HCT116 (cell line): ENCODE data around the gene CSNK1G2. TPM values are rescaled to one million over a fixed set of nuclear protein-coding genes. Genes with fewer than 3 reads are reported as not detected.

Experiments
- ATAC-seq: fragments of 200-7000 bp; cut with Tn5 transposase; 2 replicates; pipeline ENCODE4 v1.9.1; 2020; ENCODE audit warnings: mild to moderate bottlenecking, moderate library complexity
- BruUV-seq: library from RNA; stranded (reverse); fragments of 400-500 nt; replicated peaks from 2 replicates; lab custom pipeline; 2021; lab: Mats Ljungman, UMichigan
- CTCF ChIA-PET: fragments of 300-600 bp; sonication (Branson Sonifier 250); formaldehyde crosslinking; loops from one replicate; lab custom pipeline; 2021; ENCODE audit warnings: antibody characterized with exemption; lab: Charles Lee
- POLR2A ChIA-PET: fragments of 300-600, 350-600 bp; sonication (Branson Sonifier 250); formaldehyde crosslinking; loops from one replicate; lab custom pipeline; 2021; ENCODE audit warnings: antibody characterized with exemption; lab: Charles Lee
- RAD21 ChIA-PET, 2 experiments: fragments of 300-600 bp; sonication (Branson Sonifier 250); formaldehyde crosslinking; loops; one replicate each; lab custom pipeline; 2023; ENCODE audit warnings: low total read pairs in 2 of 2; ENCODE audit not compliant: uncharacterized antibody in 2 of 2, unreplicated experiment in 2 of 2, low non-redundant PET in 1 of 2; lab: Charles Lee
- DNase-seq: peaks from one replicate; pipeline ENCODE4 v3.0.0-alpha.2; 2010; ENCODE audit warnings: low read depth, low spot score
- H2AFZ ChIP-seq: fragments of 200-600 bp; shearing (Covaris generic), sonication (generic); 2 replicates; pipeline ENCODE4 v1.6.1; 2017; ENCODE audit warnings: low read depth, mixed run types, mixed read lengths, antibody characterized with exemption, low read length; ENCODE audit not compliant: poor library complexity, severe bottlenecking
- H3K27ac ChIP-seq: 2 replicates; pipeline ENCODE4 v1.5.1; 2012; ENCODE audit warnings: low read depth, low read length
- H3K27me3 ChIP-seq: fragments of 200-600 bp; sonication (generic); 2 replicates; pipeline ENCODE4 v1.6.1; 2016; ENCODE audit warnings: mixed run types, low read length, mixed read lengths; ENCODE audit not compliant: insufficient read depth
- H3K36me3 ChIP-seq, 2 experiments: fragments of 200-500 bp in 1 of 2; fragments of 200-600 bp in 1 of 2; sonication (Bioruptor generic) in 1 of 2; sonication (generic) in 1 of 2; 2 replicates each; pipeline versions ENCODE4 v1.5.1 to v1.6.1; 2014 to 2016; ENCODE audit warnings: low read length in 2 of 2, inconsistent platforms in 1 of 2, mixed read lengths in 1 of 2, mixed run types in 1 of 2; ENCODE audit not compliant: insufficient read depth in 2 of 2, control insufficient read depth in 1 of 2
- H3K4me1 ChIP-seq, 2 experiments: fragments of 200-600 bp in 1 of 2; sonication (generic) in 1 of 2; 2 replicates each; pipeline versions ENCODE4 v1.5.1 to v1.6.1; 2012 to 2017; ENCODE audit warnings: low read length in 2 of 2, inconsistent platforms in 1 of 2, mild to moderate bottlenecking in 1 of 2, mixed read lengths in 1 of 2, mixed run types in 1 of 2, moderate library complexity in 1 of 2; ENCODE audit not compliant: insufficient read depth in 2 of 2, control insufficient read depth in 1 of 2
- H3K4me2 ChIP-seq: fragments of 200-600 bp; sonication (generic); 2 replicates; pipeline ENCODE4 v1.6.1; 2017; ENCODE audit warnings: mixed run types, low read length, mixed read lengths
- H3K4me3 ChIP-seq, 2 experiments: fragments of 200-600 bp in 1 of 2; sonication (generic) in 1 of 2; replicated peaks in 1 of 2; 2 replicates each; pipeline ENCODE4 v1.5.1; 2011 to 2016; ENCODE audit warnings: low read length in 2 of 2, control low read depth in 1 of 2, low read depth in 1 of 2, mild to moderate bottlenecking in 1 of 2, mixed read lengths in 1 of 2, mixed run types in 1 of 2
- H3K79me2 ChIP-seq: fragments of 200-600 bp; sonication (generic); 2 replicates; pipeline ENCODE4 v1.6.1; 2017; ENCODE audit warnings: mild to moderate bottlenecking, mixed run types, low read length, moderate library complexity, mixed read lengths; ENCODE audit not compliant: insufficient read depth
- H3K9ac ChIP-seq: fragments of 200-600 bp; sonication (generic); 2 replicates; pipeline ENCODE4 v1.6.1; 2016; ENCODE audit warnings: low read length, mixed read lengths
- H3K9me2 ChIP-seq: fragments of 200-600 bp; sonication (generic), shearing (Covaris generic); 2 replicates; pipeline ENCODE4 v1.6.1; 2017; ENCODE audit warnings: mixed run types, mild to moderate bottlenecking, moderate library complexity; ENCODE audit not compliant: insufficient read depth
- H3K9me3 ChIP-seq, 2 experiments: fragments of 200-500 bp in 1 of 2; fragments of 200-600 bp in 1 of 2; sonication (Bioruptor generic) in 1 of 2; sonication (generic) in 1 of 2; 2 replicates each; pipeline ENCODE4 v1.6.1; 2014 to 2017; ENCODE audit warnings: low read length in 2 of 2, mixed read lengths in 2 of 2, inconsistent platforms in 1 of 2, low read depth in 1 of 2, mild to moderate bottlenecking in 1 of 2, mixed run types in 1 of 2, moderate library complexity in 1 of 2; ENCODE audit not compliant: control insufficient read depth in 1 of 2, insufficient read depth in 1 of 2
- H4K20me1 ChIP-seq: fragments of 200-600 bp; sonication (generic), shearing (Covaris generic); 2 replicates; pipeline ENCODE4 v1.6.1; 2017; ENCODE audit warnings: mixed run types, mild to moderate bottlenecking, moderate library complexity; ENCODE audit not compliant: insufficient read depth
- ELF1 ChIP-seq: IDR thresholded peaks from 2 replicates; pipeline ENCODE4 v1.6.1; 2012; ENCODE audit warnings: low read depth, borderline replicate concordance
- EZH2 ChIP-seq: fragments of 200-600 bp; sonication (generic); IDR thresholded peaks from 2 replicates; pipeline ENCODE4 v1.6.1; 2017; ENCODE audit warnings: antibody characterized with exemption, mixed run types
- FOSL1 ChIP-seq: IDR thresholded peaks from 2 replicates; pipeline ENCODE4 v1.6.1; 2012; ENCODE audit warnings: low read depth
- JUND ChIP-seq: IDR thresholded peaks from 2 replicates; pipeline ENCODE4 v1.6.1; 2012
- RAD21 ChIP-seq: IDR thresholded peaks from 2 replicates; pipeline ENCODE4 v1.6.1; 2012; ENCODE audit warnings: low read depth, mild to moderate bottlenecking
- YY1 ChIP-seq: IDR thresholded peaks from 2 replicates; pipeline ENCODE4 v1.6.1; 2011; ENCODE audit warnings: low read length, low read depth, moderate library complexity, mild to moderate bottlenecking; ENCODE audit not compliant: insufficient replicate concordance; ENCODE audit errors: extremely low read depth
- ZFX ChIP-seq: fragments of 450-650 bp; IDR thresholded peaks from 2 replicates; pipeline ENCODE4 v1.6.1; 2017
- ZNF274 ChIP-seq: fragments of 200-500 bp; sonication (Bioruptor generic); IDR thresholded peaks from 2 replicates; pipeline ENCODE4 v1.6.1; 2014; ENCODE audit warnings: mild to moderate bottlenecking, low read depth, low read length, inconsistent platforms
- intact Hi-C: fragments of 100-400 bp; cut with micrococcal nuclease; formaldehyde crosslinking; loops from 2 replicates; pipeline ENCODE4 v1.10.0; 2022
- total RNA-seq: library from RNA; stranded (reverse); gene quantifications from one replicate; pipeline ENCODE4 v1.2.1, GENCODE V29; 2021; ENCODE audit not compliant: unreplicated experiment
- TF ChIP-seq, protein P1 (sequence below): IDR thresholded peaks from 2 replicates; pipeline ENCODE4 v1.6.1; 2012
- TF ChIP-seq, protein P2 (sequence below): IDR thresholded peaks from 2 replicates; pipeline ENCODE4 v1.6.1; 2012
- TF ChIP-seq, protein P3 (sequence below), 3 experiments: fragments of 200-600 bp in 1 of 3; sonication (generic) in 1 of 3; IDR thresholded peaks in 2 of 3; conservative IDR thresholded peaks in 1 of 3; 2 replicates each; pipeline ENCODE4 v1.5.1; 2012 to 2017; ENCODE audit warnings: low read depth in 2 of 3, low read length in 2 of 3, antibody characterized with exemption in 1 of 3, borderline replicate concordance in 1 of 3, control low read depth in 1 of 3, mild to moderate bottlenecking in 1 of 3, mixed read lengths in 1 of 3, mixed run types in 1 of 3, moderate library complexity in 1 of 3; ENCODE audit not compliant: insufficient read depth in 1 of 3
- TF ChIP-seq, protein P4 (sequence below): IDR thresholded peaks from 2 replicates; pipeline ENCODE4 v1.6.1; 2011; ENCODE audit warnings: mild to moderate bottlenecking, low read length, moderate library complexity; ENCODE audit not compliant: insufficient replicate concordance; ENCODE audit errors: extremely low read depth

CSNK1G2 gene
- total RNA-seq, 1 experiment from 2014 or later: 97.9 TPM

DNA sequence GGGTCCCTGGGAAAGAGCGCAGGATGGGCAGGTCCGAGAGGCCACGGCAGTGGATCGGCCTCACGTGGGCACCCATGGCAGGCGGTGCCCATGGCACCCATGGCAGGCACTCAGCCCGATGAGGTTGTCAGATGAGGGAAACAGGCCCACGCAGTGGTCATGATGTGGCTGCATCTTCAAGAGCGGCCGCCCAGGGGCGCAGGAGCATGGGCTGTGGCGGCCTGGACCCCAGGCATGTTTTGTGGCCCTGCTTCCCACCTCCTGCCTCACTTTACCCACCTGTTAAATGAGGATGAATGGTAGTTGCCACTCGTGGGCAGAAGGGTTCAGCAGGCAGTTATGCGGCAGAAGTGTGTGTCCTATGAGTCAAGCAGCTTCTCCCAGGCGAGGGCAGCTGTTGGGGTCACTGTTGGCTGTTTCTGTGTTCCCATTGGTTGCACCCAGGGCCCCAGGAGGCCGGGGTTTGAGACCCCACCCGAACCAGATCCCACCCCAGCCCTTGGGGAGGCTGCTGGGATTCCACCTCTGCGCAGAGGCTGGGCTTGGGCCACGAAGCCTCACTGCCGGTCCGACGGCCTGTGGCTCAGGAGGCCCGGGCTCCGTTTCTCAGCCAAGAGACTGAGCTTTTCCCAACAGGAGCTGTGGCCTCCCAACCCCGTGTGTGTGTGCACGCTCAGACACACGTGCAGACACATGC lies 30.0 kb downstream of the CSNK1G2 start:
- RAD21 ChIA-PET: no interaction called here
- H3K79me2 ChIP-seq: peaks cover 67% of the 10 kb centered on the region
- TF ChIP-seq EZH2: no peak
- TF ChIP-seq, protein P1, sequence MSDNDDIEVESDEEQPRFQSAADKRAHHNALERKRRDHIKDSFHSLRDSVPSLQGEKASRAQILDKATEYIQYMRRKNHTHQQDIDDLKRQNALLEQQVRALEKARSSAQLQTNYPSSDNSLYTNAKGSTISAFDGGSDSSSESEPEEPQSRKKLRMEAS: no peak

DNA sequence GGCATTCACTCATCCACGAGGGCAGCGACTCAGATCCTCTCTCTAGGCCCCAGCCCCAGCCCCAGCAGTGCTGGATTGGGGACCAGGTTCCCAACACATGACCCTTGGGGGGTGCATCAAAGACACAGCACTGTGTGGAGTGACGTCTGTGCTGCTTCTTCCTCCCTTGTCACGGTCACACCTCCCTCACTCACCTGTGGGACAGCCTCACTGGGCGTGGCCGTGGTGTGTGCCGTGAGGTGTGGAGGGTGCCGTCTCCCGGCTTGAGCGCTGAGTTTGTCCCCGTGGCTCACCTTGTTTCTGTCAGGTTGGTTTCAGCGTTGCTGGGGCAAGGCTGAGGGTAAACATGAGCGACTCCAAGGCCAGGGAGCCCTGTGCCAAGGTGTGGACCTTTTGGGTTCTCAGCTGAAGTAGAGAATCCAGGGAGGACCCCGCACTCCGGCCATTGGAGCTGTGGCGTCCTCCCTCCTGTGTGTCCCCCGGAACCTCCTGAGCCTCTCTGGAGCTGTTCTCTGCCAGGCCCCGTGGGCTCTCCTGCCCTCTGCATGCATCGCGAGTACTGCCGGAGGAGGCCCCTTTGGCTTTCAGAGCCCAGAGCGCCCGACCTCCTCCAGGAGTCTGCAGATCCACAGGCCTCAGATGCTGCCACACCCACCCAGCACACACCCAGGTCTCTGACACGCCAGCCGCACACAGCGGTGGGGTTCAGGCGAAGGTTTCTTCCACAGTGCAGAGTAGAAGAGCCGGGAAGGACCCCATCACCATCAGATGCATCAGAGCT lies 33.6 kb downstream of the CSNK1G2 start:
- Histone ChIP-seq H3K27me3 (no peaks in the 10 kb centered on the region), H3K4me2 (no peak overlapping the region), H3K27ac (no peak overlapping the region), H3K4me3 (no peak overlapping the region), H3K9me2 (no peaks in the 10 kb centered on the region), H3K9ac (no peak overlapping the region), H3K9me3 (no peaks in the 10 kb centered on the region), H4K20me1 (no peaks in the 10 kb centered on the region), H3K4me1 (no peaks in the 10 kb centered on the region), H3K36me3 (peaks cover 4 to 6% of the 10 kb centered on the region in 2 experiments; a peak in 3 of 4 replicates), H3K79me2 (peaks cover 67% of the 10 kb centered on the region), H2AFZ (no peak overlapping the region)
- ATAC-seq: no peak
- POLR2A ChIA-PET: no interaction called here
- BruUV-seq: no TSS peak
- RAD21 ChIA-PET: no interaction called here
- DNase-seq: no peak
- intact Hi-C loops: no loop called here
- CTCF ChIA-PET: no interaction called here
- TF ChIP-seq RAD21: no peak
- TF ChIP-seq, protein P1: no peak
- TF ChIP-seq, protein P2, sequence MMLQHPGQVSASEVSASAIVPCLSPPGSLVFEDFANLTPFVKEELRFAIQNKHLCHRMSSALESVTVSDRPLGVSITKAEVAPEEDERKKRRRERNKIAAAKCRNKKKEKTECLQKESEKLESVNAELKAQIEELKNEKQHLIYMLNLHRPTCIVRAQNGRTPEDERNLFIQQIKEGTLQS: no peak
- no peak for TF ChIP-seq EZH2
- TF ChIP-seq ZNF274: no peak
- TF ChIP-seq, protein P3, sequence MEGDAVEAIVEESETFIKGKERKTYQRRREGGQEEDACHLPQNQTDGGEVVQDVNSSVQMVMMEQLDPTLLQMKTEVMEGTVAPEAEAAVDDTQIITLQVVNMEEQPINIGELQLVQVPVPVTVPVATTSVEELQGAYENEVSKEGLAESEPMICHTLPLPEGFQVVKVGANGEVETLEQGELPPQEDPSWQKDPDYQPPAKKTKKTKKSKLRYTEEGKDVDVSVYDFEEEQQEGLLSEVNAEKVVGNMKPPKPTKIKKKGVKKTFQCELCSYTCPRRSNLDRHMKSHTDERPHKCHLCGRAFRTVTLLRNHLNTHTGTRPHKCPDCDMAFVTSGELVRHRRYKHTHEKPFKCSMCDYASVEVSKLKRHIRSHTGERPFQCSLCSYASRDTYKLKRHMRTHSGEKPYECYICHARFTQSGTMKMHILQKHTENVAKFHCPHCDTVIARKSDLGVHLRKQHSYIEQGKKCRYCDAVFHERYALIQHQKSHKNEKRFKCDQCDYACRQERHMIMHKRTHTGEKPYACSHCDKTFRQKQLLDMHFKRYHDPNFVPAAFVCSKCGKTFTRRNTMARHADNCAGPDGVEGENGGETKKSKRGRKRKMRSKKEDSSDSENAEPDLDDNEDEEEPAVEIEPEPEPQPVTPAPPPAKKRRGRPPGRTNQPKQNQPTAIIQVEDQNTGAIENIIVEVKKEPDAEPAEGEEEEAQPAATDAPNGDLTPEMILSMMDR (IDR thresholded peaks at IDR 0.05 in 2 of 3, conservative IDR thresholded peaks at IDR 0.05 in 1 of 3; ENCODE audit: borderline replicate concordance in 1 of 3, insufficient read depth in 1 of 3, low read depth in 2 of 3, low read length in 2 of 3): no peak
- TF ChIP-seq ELF1: no peak
- no peak for TF ChIP-seq YY1
- TF ChIP-seq FOSL1: no peak
- TF ChIP-seq ZFX: no peak
- no peak for TF ChIP-seq JUND
- TF ChIP-seq, protein P4, sequence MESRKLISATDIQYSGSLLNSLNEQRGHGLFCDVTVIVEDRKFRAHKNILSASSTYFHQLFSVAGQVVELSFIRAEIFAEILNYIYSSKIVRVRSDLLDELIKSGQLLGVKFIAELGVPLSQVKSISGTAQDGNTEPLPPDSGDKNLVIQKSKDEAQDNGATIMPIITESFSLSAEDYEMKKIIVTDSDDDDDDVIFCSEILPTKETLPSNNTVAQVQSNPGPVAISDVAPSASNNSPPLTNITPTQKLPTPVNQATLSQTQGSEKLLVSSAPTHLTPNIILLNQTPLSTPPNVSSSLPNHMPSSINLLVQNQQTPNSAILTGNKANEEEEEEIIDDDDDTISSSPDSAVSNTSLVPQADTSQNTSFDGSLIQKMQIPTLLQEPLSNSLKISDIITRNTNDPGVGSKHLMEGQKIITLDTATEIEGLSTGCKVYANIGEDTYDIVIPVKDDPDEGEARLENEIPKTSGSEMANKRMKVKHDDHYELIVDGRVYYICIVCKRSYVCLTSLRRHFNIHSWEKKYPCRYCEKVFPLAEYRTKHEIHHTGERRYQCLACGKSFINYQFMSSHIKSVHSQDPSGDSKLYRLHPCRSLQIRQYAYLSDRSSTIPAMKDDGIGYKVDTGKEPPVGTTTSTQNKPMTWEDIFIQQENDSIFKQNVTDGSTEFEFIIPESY: no peak

More for the DNA sequence above, 30.0 kb downstream of the CSNK1G2 start:
- H3K9me3 ChIP-seq: no peaks in the 10 kb centered on the region
- no peak overlapping the region for H2AFZ ChIP-seq
- no peaks in the 10 kb centered on the region for H4K20me1 ChIP-seq
- no peak for DNase-seq
- no peak overlapping the region for H3K27ac ChIP-seq
- no peaks in the 10 kb centered on the region for H3K9me2 ChIP-seq
- no peaks in the 10 kb centered on the region; a peak in 3 of 4 replicates for H3K36me3 ChIP-seq
- H3K4me1 ChIP-seq: no peaks in the 10 kb centered on the region
- ATAC-seq: no peak
- no peak overlapping the region for H3K9ac ChIP-seq
- intact Hi-C loops: no loop called here
- ChIA-PET CTCF (no interaction called here), POLR2A (no interaction called here)
- BruUV-seq: no TSS peak
- H3K27me3 ChIP-seq: no peaks in the 10 kb centered on the region
- no peak overlapping the region for H3K4me3 ChIP-seq
- no peak overlapping the region for H3K4me2 ChIP-seq
